Activated T-cell treated with anti-CD3 and anti-CD28 coated beads, Interleukin-2, amount 50 U/mL, for 72 hours (primary cell): ENCODE results near the gene MAP10. TPM values are rescaled to one million over a fixed set of nuclear protein-coding genes. Genes with fewer than 3 reads are reported as not detected.
A peak's percentile ranks its signal among the peaks of the same experiment; 100 is the strongest.

Experiments used
- ATAC-seq, 2 donors: fragments of 150-1000 bp; cut with Tn5 transposase; replicated peaks in 1 of 2; 2 replicates each; pipeline ENCODE4 v1.10.0; 2021; ENCODE audit warnings: moderate library complexity in 2 of 2, mild to moderate bottlenecking in 1 of 2
- DNase-seq, 2 donors: peaks; one replicate each; pipeline ENCODE4 v3.0.0; 2021 to 2022; ENCODE audit warnings: mixed read lengths in 1 of 2
- H3K27ac Mint-ChIP-seq: one replicate; pipeline ENCODE4 v1.8.0; 2022; ENCODE audit warnings: mild to moderate bottlenecking, moderate library complexity, mixed read lengths
- H3K27me3 Mint-ChIP-seq: one replicate; pipeline ENCODE4 v1.8.0; 2022; ENCODE audit warnings: low read depth, mixed read lengths
- H3K36me3 Mint-ChIP-seq, 2 donors: one replicate each; pipeline ENCODE4 v1.8.0; 2022; ENCODE audit warnings: mixed read lengths in 2 of 2, mild to moderate bottlenecking in 1 of 2; ENCODE audit not compliant: insufficient read depth in 2 of 2
- H3K4me1 Mint-ChIP-seq: one replicate; pipeline ENCODE4 v1.8.0; 2022; ENCODE audit warnings: low read depth, mixed read lengths
- H3K4me3 Mint-ChIP-seq, 2 donors: one replicate each; pipeline ENCODE4 v1.8.0; 2022; ENCODE audit warnings: mild to moderate bottlenecking in 2 of 2, mixed read lengths in 2 of 2, moderate library complexity in 2 of 2
- H3K9me3 Mint-ChIP-seq, 2 donors: one replicate each; pipeline ENCODE4 v1.8.0; 2022; ENCODE audit warnings: mixed read lengths in 2 of 2
- total RNA-seq, 2 donors: library from RNA; stranded (reverse); gene quantifications; one replicate each; pipeline ENCODE4 v1.2.3, GENCODE V29; 2022

Gene MAP10
- total RNA-seq, 2 donors from 2014 or later, result 1.7 to 1.9 TPM

DNA sequence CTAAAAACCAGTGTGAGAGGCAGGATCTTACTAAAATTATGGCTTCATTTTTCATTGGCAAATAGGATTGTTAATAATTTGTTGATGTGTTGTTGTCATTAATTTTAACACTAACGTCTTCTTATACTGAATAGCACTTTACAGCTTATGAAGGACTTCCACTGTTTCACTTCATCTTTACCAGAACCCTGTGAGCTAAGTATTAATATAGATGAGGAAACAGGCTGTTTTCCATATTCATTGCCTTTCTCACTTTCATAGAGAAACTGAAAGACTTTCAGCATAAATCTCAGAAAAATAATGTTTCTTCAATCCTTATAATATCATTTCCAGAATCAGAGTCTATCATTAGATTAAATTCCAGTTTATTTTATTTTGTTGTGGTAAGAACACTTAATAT is 8.5 kb downstream of the MAP10 start:
- no peaks in the 10 kb centered on the region for H3K27me3 Mint-ChIP-seq
- ATAC-seq (no peak), DNase-seq (no peak)
- no peak overlapping the region for H3K4me3 Mint-ChIP-seq
- H3K36me3 Mint-ChIP-seq, result no peaks in the 10 kb centered on the region
- H3K9me3 Mint-ChIP-seq, result peaks cover 2 to 4% of the 10 kb centered on the region in 2 donors
- no peak overlapping the region for H3K27ac Mint-ChIP-seq
- no peaks in the 10 kb centered on the region for H3K4me1 Mint-ChIP-seq

DNA sequence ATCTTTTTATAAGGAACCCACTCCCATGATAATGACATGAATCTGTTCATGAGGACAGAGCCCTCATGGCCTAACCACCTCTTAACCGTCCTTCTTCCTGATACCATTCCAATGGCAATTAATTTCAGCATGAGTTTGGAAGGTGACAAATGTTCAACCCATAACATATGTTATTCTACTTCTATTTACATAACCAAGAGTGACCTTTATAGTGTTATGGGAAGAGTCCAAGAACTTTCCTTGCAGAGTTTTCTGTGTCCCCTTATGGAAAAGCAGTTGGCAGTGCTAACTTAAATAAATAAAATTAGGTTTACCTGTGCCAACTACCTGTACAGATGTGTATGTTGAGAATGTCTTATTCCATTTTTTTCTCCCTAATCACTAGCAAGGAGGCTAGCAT is 11.1 kb downstream of the MAP10 start:
- no peak for DNase-seq
- no peak for ATAC-seq
- Mint-ChIP-seq H3K4me1 (no peaks in the 10 kb centered on the region), H3K4me3 (no peak overlapping the region), H3K9me3 (no peaks in the 10 kb centered on the region), H3K27me3 (no peaks in the 10 kb centered on the region), H3K27ac (no peak overlapping the region), H3K36me3 (no peaks in the 10 kb centered on the region)

DNA sequence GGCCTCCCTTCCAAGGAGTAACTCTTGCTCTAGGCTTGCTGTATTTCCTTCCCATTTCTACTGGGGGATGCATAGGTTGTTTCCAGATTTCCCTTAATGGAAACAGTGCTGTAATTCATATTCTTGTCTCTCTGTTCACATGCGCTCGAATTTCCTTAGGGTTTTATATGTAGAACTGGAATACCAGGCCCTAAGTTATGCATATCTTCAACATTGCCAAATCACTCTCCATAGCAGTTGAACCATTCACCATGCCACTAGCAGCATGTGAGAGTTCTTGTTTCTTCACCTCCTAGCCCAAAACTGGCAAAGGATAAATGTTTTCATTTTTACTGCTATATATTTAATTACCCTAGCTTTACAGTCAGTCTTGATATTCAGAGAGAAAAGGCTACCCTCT is 12.8 kb downstream of the MAP10 start:
- H3K27me3 Mint-ChIP-seq, result no peaks in the 10 kb centered on the region
- no peak for ATAC-seq
- H3K4me3 Mint-ChIP-seq, result no peak overlapping the region
- H3K4me1 Mint-ChIP-seq, result no peaks in the 10 kb centered on the region
- DNase-seq, result no peak
- no peak overlapping the region for H3K27ac Mint-ChIP-seq
- no peaks in the 10 kb centered on the region for H3K36me3 Mint-ChIP-seq
- no peaks in the 10 kb centered on the region for H3K9me3 Mint-ChIP-seq

DNA sequence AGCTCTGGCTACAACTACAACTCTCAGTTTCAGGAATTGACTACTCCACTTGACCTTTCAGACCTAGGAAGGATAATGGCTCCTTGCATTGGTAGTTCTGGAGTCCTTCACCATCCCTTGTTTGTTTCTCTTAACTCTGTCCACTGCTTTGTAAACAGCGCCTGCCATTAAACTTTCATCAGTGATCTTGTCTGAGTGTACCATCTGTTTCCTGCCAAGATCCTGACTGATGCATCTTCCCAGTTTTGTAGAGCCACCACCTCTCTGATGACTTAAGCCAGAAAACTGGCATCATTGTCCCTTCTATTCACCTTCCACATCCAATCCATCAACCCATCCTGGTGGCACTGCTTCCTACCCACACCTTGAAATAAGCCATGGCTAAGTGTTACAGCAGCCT is 15.2 kb downstream of the MAP10 start:
- no peaks in the 10 kb centered on the region for H3K9me3 Mint-ChIP-seq
- H3K27ac Mint-ChIP-seq, result no peak overlapping the region
- DNase-seq (no peak), ATAC-seq (no peak)
- no peaks in the 10 kb centered on the region for H3K36me3 Mint-ChIP-seq
- H3K4me3 Mint-ChIP-seq, result no peak overlapping the region
- no peaks in the 10 kb centered on the region for H3K27me3 Mint-ChIP-seq
- no peaks in the 10 kb centered on the region for H3K4me1 Mint-ChIP-seq

DNA sequence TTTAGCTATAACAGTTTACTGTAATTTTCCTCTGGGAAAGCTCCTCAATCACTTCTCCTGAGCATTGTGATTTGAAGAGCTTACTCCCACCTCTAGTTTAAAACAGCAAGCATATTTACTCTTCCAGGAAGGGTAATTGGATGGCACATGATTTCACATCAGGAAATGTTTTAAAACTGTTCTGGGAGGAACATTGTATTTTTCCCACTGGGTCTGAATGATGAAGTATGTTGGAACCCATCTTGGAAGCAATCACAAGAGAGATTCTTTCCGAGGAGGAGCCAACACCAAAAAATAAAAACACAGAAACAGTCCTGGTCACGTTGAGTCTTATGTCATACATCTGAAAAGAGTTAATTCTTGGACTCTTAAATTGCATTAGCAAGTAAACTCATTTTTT is 17.3 kb downstream of the MAP10 start:
- Mint-ChIP-seq H3K27me3 (no peaks in the 10 kb centered on the region), H3K36me3 (no peaks in the 10 kb centered on the region), H3K9me3 (no peaks in the 10 kb centered on the region), H3K4me3 (no peak overlapping the region), H3K27ac (no peak overlapping the region), H3K4me1 (no peaks in the 10 kb centered on the region)
- DNase-seq, result no peak
- ATAC-seq, result no peak

DNA sequence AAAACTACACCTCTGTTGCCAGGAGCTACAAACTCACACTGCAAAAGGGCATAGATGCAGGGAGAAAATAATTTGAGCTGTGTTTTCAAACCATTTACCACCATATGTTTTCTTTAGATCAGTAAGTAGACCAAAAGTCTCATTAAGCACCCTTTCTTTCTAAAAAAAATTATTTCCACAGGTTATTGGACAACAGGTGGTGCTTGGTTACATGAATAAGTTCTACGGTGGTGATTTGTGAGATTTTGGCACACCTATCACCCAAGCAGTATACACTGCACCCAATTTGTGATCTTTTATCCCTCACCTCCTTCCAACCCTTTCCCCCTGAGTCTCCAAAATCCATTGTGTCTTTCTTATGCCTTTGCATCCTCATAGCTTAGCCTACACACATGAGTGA is 21.1 kb downstream of the MAP10 start:
- H3K27ac Mint-ChIP-seq, result no peak overlapping the region
- no peaks in the 10 kb centered on the region for H3K36me3 Mint-ChIP-seq
- ATAC-seq (no peak), DNase-seq (no peak)
- H3K4me1 Mint-ChIP-seq, result no peaks in the 10 kb centered on the region
- H3K9me3 Mint-ChIP-seq, result peaks cover 3 to 4% of the 10 kb centered on the region in 2 donors
- H3K4me3 Mint-ChIP-seq, result no peak overlapping the region
- H3K27me3 Mint-ChIP-seq, result peaks cover 8% of the 10 kb centered on the region

DNA sequence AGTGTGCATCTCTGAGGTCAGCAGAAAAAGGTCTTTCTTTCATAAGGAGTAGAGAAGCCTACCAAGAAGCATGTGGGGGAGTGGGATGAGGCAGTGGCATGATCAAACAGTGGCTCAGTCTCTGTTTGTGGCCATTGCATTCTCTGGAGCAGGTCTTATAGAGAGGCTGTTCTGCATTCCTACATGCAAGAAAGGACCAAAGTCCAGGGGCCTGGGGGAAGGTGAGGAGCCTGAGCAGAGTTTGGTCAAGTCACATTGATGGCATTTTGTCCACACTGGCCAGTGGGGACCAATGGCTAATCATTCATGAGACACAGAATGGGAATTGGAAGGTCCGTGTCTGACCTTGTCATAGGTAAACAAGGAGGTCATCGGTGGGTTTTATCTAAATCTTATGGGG is 25.4 kb downstream of the MAP10 start:
- peaks cover 8% of the 10 kb centered on the region for H3K27me3 Mint-ChIP-seq
- H3K27ac Mint-ChIP-seq, result peak overlapping the region; percentile 22
- H3K36me3 Mint-ChIP-seq, result no peaks in the 10 kb centered on the region
- DNase-seq, result no peak
- H3K4me3 Mint-ChIP-seq, result no peak overlapping the region
- peaks cover 3 to 4% of the 10 kb centered on the region in 2 donors for H3K9me3 Mint-ChIP-seq
- no peaks in the 10 kb centered on the region for H3K4me1 Mint-ChIP-seq
- ATAC-seq, result no peak

DNA sequence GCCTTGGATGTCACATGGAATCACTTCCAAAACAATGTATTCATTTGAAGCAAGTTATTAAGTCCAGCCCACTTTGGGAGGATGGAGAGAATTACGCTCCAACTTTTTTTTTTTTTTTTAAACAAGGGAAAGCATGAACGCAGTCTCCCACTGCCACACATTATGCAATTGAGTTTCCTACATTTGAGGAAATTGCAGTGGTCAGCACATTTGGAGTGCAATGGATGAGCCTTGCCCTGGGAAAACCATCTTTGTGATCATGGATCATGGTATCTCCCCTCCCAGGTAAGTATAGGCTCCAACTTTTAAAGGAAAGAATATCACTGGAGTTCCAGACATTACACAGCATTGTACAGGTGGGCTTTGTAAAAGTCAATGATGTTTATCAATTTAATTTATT is 26.7 kb downstream of the MAP10 start:
- peaks cover 8% of the 10 kb centered on the region for H3K27me3 Mint-ChIP-seq
- H3K4me3 Mint-ChIP-seq, result no peak overlapping the region
- DNase-seq (no peak), ATAC-seq (no peak)
- peaks cover 3 to 4% of the 10 kb centered on the region in 2 donors for H3K9me3 Mint-ChIP-seq
- H3K4me1 Mint-ChIP-seq, result no peaks in the 10 kb centered on the region
- H3K36me3 Mint-ChIP-seq, result no peaks in the 10 kb centered on the region
- no peak overlapping the region for H3K27ac Mint-ChIP-seq

DNA sequence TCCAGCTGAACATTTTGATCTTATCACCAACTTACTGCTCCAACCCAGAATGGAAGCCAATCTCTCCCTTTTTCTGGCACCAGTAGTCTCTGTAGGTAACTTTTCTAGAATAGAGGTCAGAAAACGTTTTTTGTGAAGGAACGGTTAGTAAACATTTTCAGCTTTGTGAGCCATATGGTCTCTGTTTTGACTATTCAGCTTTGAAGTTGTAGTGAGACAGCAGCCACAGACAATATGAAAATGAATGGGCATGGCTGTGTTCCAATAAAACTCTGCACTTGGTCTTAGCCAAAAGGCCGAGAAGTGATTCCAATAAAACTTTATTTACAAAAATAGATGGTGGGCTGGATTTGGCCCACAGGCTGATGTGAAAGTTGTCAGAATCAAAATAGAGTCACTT is 28.9 kb downstream of the MAP10 start:
- H3K4me1 Mint-ChIP-seq, result no peaks in the 10 kb centered on the region
- H3K4me3 Mint-ChIP-seq, result no peak overlapping the region
- ATAC-seq, result peak in 1 of 2 donors; percentile 38
- peaks cover 8% of the 10 kb centered on the region for H3K27me3 Mint-ChIP-seq
- no peaks in the 10 kb centered on the region for H3K36me3 Mint-ChIP-seq
- peak in 1 of 2 donors; percentile 9 for DNase-seq
- peak overlapping the region; percentile 48 for H3K27ac Mint-ChIP-seq
- peaks cover 0 to 2% of the 10 kb centered on the region in 2 donors for H3K9me3 Mint-ChIP-seq

DNA sequence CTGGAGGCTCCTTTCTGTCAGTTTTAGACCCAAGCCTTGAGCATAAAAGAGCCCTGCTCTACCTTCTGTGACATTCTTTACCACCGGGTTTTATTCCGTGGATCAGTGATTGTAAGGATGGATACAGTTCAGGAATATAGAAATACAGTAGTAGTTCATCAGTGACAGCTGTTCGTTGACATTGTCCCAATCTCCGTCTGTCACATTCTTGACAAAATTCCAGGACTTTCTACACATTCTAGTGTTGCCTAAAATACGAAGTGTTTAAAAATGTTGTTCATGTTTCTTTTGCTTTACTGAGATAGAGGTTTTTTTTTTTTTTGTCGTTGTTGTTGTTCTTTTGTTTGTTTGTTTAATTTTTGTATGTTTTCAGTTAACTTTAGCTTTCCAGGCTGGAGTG is 29.9 kb downstream of the MAP10 start:
- Mint-ChIP-seq H3K4me1 (no peaks in the 10 kb centered on the region), H3K9me3 (peaks cover 0 to 2% of the 10 kb centered on the region in 2 donors), H3K27ac (no peak overlapping the region), H3K27me3 (peaks cover 8% of the 10 kb centered on the region), H3K4me3 (no peak overlapping the region), H3K36me3 (no peaks in the 10 kb centered on the region)
- DNase-seq (no peak), ATAC-seq (no peak)

DNA sequence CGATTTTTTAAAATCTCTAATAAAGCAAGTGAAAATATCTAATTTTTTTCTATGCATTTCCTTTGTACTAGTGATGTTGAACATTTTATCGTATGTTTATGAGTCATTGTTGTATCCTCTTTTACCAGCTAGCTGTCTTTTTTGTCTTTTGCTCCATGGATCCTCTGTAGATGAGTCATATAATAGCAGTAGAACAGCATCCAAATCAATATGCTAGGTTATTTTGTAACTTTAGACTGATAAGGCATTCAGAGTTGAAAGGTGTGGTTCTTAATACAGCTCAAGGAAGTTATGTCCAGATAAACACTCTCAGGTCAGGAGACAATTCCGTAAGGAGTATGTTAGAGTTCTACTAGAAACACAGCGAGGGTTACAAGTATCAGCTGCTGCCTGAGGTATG is 31.9 kb downstream of the MAP10 start:
- no peaks in the 10 kb centered on the region for H3K27me3 Mint-ChIP-seq

DNA sequence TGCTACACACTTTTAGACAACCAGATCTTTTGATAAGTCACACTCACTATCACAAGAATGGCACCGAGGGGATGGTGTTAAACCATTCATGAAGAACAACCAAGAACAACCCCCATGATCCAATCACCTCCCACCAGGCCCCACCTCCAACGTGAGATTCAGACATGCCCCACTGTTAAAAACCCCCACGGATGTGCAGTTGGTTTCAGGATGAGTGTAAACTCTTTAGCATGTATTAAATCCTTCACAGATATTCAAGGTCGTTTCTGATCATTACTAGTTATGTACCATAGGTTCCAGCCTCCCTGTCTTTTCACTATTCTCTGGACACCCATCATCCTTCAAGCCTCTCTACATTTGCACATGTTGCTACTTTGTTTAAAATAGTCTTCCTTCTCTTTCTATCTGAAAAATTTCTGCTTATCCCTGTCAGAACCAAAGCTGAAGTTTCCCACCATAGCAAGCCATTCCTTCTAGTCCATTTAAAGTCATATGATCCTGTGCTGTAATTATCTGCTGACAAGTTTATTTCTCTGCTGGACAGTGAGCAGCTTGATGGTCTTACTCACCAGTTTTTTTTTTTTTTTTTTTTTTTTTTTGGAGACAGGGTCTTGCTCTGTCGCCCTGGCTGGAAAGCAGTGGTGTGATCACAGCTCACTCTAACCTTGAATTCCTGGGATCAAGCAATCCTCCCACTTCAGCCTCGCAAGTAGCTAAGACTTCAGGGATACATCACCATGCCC is 36.8 kb downstream of the MAP10 start:
- DNase-seq (no peak), ATAC-seq (no peak)
- no peaks in the 10 kb centered on the region for H3K36me3 Mint-ChIP-seq
- no peaks in the 10 kb centered on the region for H3K4me1 Mint-ChIP-seq
- H3K27ac Mint-ChIP-seq, result peak overlapping the region; percentile 48
- H3K9me3 Mint-ChIP-seq, result peaks cover 0 to 3% of the 10 kb centered on the region in 2 donors
- H3K27me3 Mint-ChIP-seq, result no peaks in the 10 kb centered on the region
- H3K4me3 Mint-ChIP-seq, result no peak overlapping the region

More for the DNA sequence above, 31.9 kb downstream of the MAP10 start:
- Mint-ChIP-seq H3K27ac (no peak overlapping the region), H3K4me3 (no peak overlapping the region), H3K36me3 (no peaks in the 10 kb centered on the region), H3K9me3 (peaks cover 0 to 2% of the 10 kb centered on the region in 2 donors), H3K4me1 (no peaks in the 10 kb centered on the region)
- ATAC-seq, result no peak
- no peak for DNase-seq

DNA sequence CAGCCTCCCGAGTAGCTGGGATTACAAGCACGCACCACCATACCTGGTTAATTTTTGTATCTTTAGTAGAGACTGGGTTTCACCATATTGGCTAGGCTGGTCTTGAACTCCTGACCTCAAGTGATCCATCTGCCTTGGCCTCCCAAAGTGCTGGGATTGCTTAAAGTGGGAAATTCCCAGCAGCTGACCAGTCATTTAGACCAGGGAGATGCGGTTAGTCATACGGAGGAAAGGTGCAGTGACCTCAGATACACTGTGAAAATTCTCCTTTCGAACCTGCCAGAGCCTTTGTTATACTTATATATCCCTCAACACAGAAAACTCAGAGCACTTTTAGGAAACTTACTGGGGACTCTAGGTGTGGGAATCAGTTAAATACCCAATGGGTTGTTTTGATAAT is 39.6 kb downstream of the MAP10 start:
- H3K9me3 Mint-ChIP-seq, result peaks cover 0 to 3% of the 10 kb centered on the region in 2 donors
- DNase-seq, result no peak
- no peak overlapping the region for H3K4me3 Mint-ChIP-seq
- no peak for ATAC-seq
- H3K36me3 Mint-ChIP-seq, result no peaks in the 10 kb centered on the region
- H3K27ac Mint-ChIP-seq, result no peak overlapping the region
- no peaks in the 10 kb centered on the region for H3K27me3 Mint-ChIP-seq
- no peaks in the 10 kb centered on the region for H3K4me1 Mint-ChIP-seq

DNA sequence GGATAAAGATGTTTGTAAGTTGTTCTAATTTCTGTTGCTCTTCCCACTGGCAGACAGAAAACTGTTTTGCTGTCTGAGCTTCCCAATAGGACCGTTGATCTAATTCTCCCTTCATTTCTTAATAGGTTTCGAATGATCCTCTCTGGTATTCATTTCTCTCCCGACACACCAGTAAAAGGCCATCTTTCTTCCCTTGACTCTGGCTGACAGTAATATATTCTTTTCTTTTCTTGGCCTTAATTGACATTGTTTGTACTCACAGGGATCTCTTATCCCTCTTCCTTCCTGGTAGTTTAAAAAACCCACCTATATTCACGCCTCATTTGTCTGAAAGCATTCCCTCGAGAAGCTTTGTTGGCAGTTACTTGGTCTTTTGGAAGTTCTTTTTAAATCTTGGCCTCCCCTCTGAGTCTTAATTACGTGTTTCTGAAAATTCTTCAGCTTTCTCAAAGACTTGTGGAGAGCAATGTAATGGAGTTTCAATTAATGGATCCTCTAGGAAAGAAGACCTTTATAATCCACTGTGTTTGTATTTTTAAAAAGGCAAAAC is 40.3 kb downstream of the MAP10 start:
- peaks cover 0 to 3% of the 10 kb centered on the region in 2 donors for H3K9me3 Mint-ChIP-seq
- no peak overlapping the region for H3K27ac Mint-ChIP-seq
- DNase-seq (no peak), ATAC-seq (no peak)
- H3K27me3 Mint-ChIP-seq, result no peaks in the 10 kb centered on the region
- H3K36me3 Mint-ChIP-seq, result no peaks in the 10 kb centered on the region
- no peaks in the 10 kb centered on the region for H3K4me1 Mint-ChIP-seq
- H3K4me3 Mint-ChIP-seq, result no peak overlapping the region
